WTC11 (cell line): ENCODE data around the gene MRGPRX2.

Experiments used
- CREM ChIP-seq: sonication (generic); formaldehyde crosslinking; IDR thresholded peaks from 2 replicates; pipeline ENCODE4 v1.8.1; 2022; ENCODE audit warnings: mild to moderate bottlenecking, missing genetic modification reagents, moderate library complexity
- TEAD4 ChIP-seq: sonication (generic); formaldehyde crosslinking; IDR thresholded peaks from 2 replicates; pipeline ENCODE4 v1.8.0; 2022; ENCODE audit warnings: mild to moderate bottlenecking, missing genetic modification reagents
- TF ChIP-seq, protein P1 (sequence below): fragments of 200-600 bp; IDR thresholded peaks from 2 replicates; pipeline ENCODE4 v1.8.0; 2022; ENCODE audit warnings: antibody characterized with exemption

DNA sequence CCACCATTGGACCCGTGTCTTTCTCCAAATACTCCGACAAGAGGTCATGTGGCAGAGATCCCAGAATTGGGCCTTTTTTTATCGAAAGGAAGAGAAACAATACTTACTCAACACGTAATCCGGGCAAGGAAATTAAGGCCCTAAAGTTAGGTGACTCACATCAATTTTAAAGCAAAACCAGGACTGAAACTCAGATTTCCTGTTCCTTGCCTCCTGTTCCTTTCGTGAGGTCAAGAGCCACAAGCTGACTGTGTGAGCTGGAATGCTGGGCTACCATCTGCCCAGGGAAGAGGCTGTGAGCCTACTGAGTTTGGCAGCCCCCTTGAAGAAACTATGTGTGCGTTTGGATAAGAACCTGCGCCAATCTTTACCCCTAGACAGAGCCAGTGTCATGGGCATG, 27.1 kb upstream of the MRGPRX2 start:
- TF ChIP-seq TEAD4 (CRISPR knock-in tag) (no peak), CREM (no peak)
- TF ChIP-seq, protein P1, sequence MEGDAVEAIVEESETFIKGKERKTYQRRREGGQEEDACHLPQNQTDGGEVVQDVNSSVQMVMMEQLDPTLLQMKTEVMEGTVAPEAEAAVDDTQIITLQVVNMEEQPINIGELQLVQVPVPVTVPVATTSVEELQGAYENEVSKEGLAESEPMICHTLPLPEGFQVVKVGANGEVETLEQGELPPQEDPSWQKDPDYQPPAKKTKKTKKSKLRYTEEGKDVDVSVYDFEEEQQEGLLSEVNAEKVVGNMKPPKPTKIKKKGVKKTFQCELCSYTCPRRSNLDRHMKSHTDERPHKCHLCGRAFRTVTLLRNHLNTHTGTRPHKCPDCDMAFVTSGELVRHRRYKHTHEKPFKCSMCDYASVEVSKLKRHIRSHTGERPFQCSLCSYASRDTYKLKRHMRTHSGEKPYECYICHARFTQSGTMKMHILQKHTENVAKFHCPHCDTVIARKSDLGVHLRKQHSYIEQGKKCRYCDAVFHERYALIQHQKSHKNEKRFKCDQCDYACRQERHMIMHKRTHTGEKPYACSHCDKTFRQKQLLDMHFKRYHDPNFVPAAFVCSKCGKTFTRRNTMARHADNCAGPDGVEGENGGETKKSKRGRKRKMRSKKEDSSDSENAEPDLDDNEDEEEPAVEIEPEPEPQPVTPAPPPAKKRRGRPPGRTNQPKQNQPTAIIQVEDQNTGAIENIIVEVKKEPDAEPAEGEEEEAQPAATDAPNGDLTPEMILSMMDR, result no peak
